Measurements from ENCODE around the gene TYK2.

TYK2 gene

DNA sequence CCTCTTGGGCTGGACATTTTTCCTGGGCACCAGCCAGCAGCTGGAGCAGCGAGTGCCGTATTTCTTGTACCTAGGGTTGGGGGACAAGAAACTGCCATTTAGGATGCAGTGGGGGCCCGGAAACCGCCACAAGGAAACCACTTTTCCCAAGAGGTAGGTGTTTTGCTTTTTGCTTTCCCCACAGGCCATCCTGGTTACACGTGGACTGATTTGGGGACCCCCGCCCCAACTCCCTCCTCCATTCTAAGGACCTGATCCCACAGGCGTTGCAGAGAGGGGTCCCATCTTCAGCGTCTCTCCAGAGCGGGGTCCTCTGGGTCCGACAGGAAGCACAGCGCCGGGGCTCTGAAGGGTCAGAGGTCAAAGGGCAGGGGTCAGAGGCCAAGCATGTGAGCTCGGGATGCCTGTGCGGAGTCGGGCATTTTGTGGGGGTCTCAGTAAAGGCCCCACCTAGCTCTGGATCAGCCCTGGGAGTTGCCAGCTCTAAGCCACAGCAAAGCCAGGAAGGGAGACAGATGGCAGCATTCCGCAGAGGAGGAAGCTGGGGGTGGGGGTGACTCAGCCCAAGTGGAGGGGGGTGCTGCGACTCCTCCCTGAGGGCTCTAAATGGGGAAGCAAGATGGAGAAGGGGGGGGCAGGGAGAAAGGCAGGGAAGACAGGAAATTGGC, 75.1 kb downstream of the TYK2 start:
- no peak for DNase-seq

Data from stimulated activated CD4-positive, alpha-beta T cell treated with anti-CD3 and anti-CD28 coated beads, Interleukin-4, amount 100 ng/mL, for 4 hours (primary cell).